Measurements from ENCODE around the gene YWHAE. TPM values are rescaled to one million over a fixed set of nuclear protein-coding genes. Genes with fewer than 3 reads are reported as not detected.
A peak's percentile ranks its signal among the peaks of the same experiment; 100 is the strongest.

YWHAE gene
- total and polyA plus RNA-seq, 9 of the 15 experiments (the other 6 are each of a cell fraction or from before 2014, with no cell fraction given): 184 to 727 (median 448) TPM

- TF ChIP-seq ZNF121 (CRISPR knock-in tag; conservative IDR thresholded peaks at IDR 0.05): no peak
- TF ChIP-seq HMBOX1 (IDR thresholded peaks at IDR 0.05): no peak
- no peak for TF ChIP-seq RFX1 (IDR thresholded peaks at IDR 0.05)
- 0 out of 2 replicates have a peak, but pooled peaks have one; percentile 39 for TF ChIP-seq CC2D1A (IDR thresholded peaks at IDR 0.05)
- no peak for TF ChIP-seq SIN3B (IDR thresholded peaks at IDR 0.05; ENCODE audit: low read depth)
- TF ChIP-seq ZBTB49 (CRISPR knock-in tag; IDR thresholded peaks at IDR 0.05; ENCODE audit: borderline replicate concordance): no peak
- TF ChIP-seq POLR2G (IDR thresholded peaks at IDR 0.05; ENCODE audit: low read depth, low read length): peak; percentile 66
- TF ChIP-seq ERF (CRISPR knock-in tag; IDR thresholded peaks at IDR 0.05): no peak
- TF ChIP-seq ZNF79 (CRISPR knock-in tag; IDR thresholded peaks at IDR 0.05; ENCODE audit: low read depth): no peak
- TF ChIP-seq SNAPC5 (CRISPR knock-in tag; IDR thresholded peaks at IDR 0.05): no peak
- TF ChIP-seq ZNF134 (CRISPR knock-in tag; conservative IDR thresholded peaks at IDR 0.05): no peak
- TF ChIP-seq NCOA1 (IDR thresholded peaks at IDR 0.05; ENCODE audit: low read depth): 0 out of 2 replicates have a peak, but pooled peaks have one; percentile 12
- no peak; a peak in 1 of 4 replicates for TF ChIP-seq TRIM24 (IDR thresholded peaks at IDR 0.05)
- peak in 1 of 2 experiments; percentile 42; a peak in 1 of 4 replicates for TF ChIP-seq MNT (conservative IDR thresholded peaks at IDR 0.05)
- no peak for TF ChIP-seq HEY1 (CRISPR knock-in tag; IDR thresholded peaks at IDR 0.05; ENCODE audit: borderline replicate concordance)
- TF ChIP-seq FOXJ2 (tag; IDR thresholded peaks at IDR 0.05): no peak
- no peak for TF ChIP-seq NUFIP1 (IDR thresholded peaks at IDR 0.05; ENCODE audit: partially characterized antibody)
- TF ChIP-seq SMAD4 (CRISPR knock-in tag; conservative IDR thresholded peaks at IDR 0.05): no peak
- no peak for TF ChIP-seq SNRNP70 (optimal IDR thresholded peaks at IDR 0.05; ENCODE audit: low read depth, low read length)
- TF ChIP-seq NCOA2 (IDR thresholded peaks at IDR 0.05; ENCODE audit: partially characterized antibody in 2 of 2): no peak
- TF ChIP-seq KLF1 (tag; IDR thresholded peaks at IDR 0.05): no peak
- TF ChIP-seq ZNF133 (CRISPR knock-in tag; IDR thresholded peaks at IDR 0.05): no peak
- TF ChIP-seq RBM34 (IDR thresholded peaks at IDR 0.05; ENCODE audit: borderline replicate concordance, insufficient read depth, low read length): no peak
- peak; percentile 55 for TF ChIP-seq VEZF1 (CRISPR knock-in tag; IDR thresholded peaks at IDR 0.05)
Observed at GRCh38 chr17:1324201-1324771, 75.7 kb downstream of the YWHAE start (continued).

Measured in K562 (cell line).